ENCODE measurements around the gene SLC4A5. TPM values are rescaled to one million over a fixed set of nuclear protein-coding genes. Genes with fewer than 3 reads are reported as not detected.

Gene SLC4A5
- total and polyA plus RNA-seq, 2 of the 8 experiments (the other 6 are each of a cell fraction or from before 2014, with no cell fraction given): 0.42 to 0.52 TPM

- no peak overlapping the region for H2BK20ac ChIP-seq (ENCODE audit: low read length)
- TF ChIP-seq KDM5A (IDR thresholded peaks at IDR 0.05; ENCODE audit: low read length): no peak
- TF ChIP-seq EP300 (IDR thresholded peaks at IDR 0.05; ENCODE audit: borderline replicate concordance in 1 of 2, low read depth in 2 of 2, low read length in 2 of 2): no peak
- TF ChIP-seq USF2 (IDR thresholded peaks at IDR 0.05; ENCODE audit: low read length): no peak
- TF ChIP-seq POLR2AphosphoS5 (IDR thresholded peaks at IDR 0.05; ENCODE audit: low read depth, low read length): no peak
- TF ChIP-seq CTCF (IDR thresholded peaks at IDR 0.05; ENCODE audit: control extremely low read depth in 1 of 3, insufficient read depth in 1 of 3, low read depth in 1 of 3, low read length in 3 of 3): no peak
- TF ChIP-seq KDM1A (IDR thresholded peaks at IDR 0.05; ENCODE audit: borderline replicate concordance, low read length): no peak
- TF ChIP-seq KDM4A (IDR thresholded peaks at IDR 0.05; ENCODE audit: low read depth, low read length, severe bottlenecking): no peak
- TF ChIP-seq SP2 (IDR thresholded peaks at IDR 0.05; ENCODE audit: low read length): no peak
These were observed 28.2 kb upstream of the SLC4A5 start for GRCh38 chr2:74371421-74371820.

More at GRCh38 chr2:74371421-74371820, 28.2 kb upstream of the SLC4A5 start:
- no peaks in the 10 kb centered on the region for H3K27me3 ChIP-seq (replicated peaks in 1 of 4; ENCODE audit: control insufficient read depth in 3 of 4, extremely low read depth in 1 of 4, insufficient read depth in 3 of 4, low read length in 3 of 4)
- H3K79me2 ChIP-seq (ENCODE audit: control insufficient read depth in 1 of 2, insufficient read depth in 2 of 2, low read length in 2 of 2): peaks cover 0 to 20% of the 10 kb centered on the region in 2 experiments; a peak in 1 of 4 replicates
- no peak for FAIRE-seq
- H2AK5ac ChIP-seq (ENCODE audit: low read depth, low read length): no peak overlapping the region
- peaks cover 9 to 21% (median 12%) of the 10 kb centered on the region in 4 experiments for H3K4me1 ChIP-seq (replicated peaks in 1 of 4; ENCODE audit: control insufficient read depth in 3 of 4, insufficient read depth in 4 of 4, low read length in 3 of 4)
- ChIA-PET CTCF (ENCODE audit: partially characterized antibody) (interaction anchor here (0.9 to 2.5 kb wide), 4 partner anchors 13 to 37 kb away, joined by 3 to 8 read pairs (median 4); no protein-coding TSS in a partner anchor), POLR2A (ENCODE audit: partially characterized antibody) (interaction anchor here (0.5 to 4.0 kb wide), 3 partner anchors 11 to 38 kb away, joined by 3 to 18 read pairs (median 3); no protein-coding TSS in a partner anchor)
- no peak overlapping the region for H3K18ac ChIP-seq (ENCODE audit: extremely low read depth, low read length)
- H2BK120ac ChIP-seq (replicated peaks; ENCODE audit: low read depth, low read length): no peak overlapping the region
- H3K9ac ChIP-seq (replicated peaks in 1 of 4; ENCODE audit: extremely low read depth in 1 of 4, low read depth in 3 of 4, low read length in 3 of 4): no peak overlapping the region
- H2BK15ac ChIP-seq (ENCODE audit: low read length): no peak overlapping the region
- no peak overlapping the region for H2BK5ac ChIP-seq (ENCODE audit: low read depth, low read length)
- no peak overlapping the region for H4K5ac ChIP-seq (ENCODE audit: insufficient read length, low read depth, low read length)
- no peak overlapping the region for H3K14ac ChIP-seq (ENCODE audit: insufficient read length)
- no peak overlapping the region for H2BK12ac ChIP-seq (ENCODE audit: low read depth, low read length)
- WGBS, 2 experiments (ENCODE audit: extremely low coverage in 1 of 2, insufficient coverage in 1 of 2, insufficient read length in 1 of 2, insufficient replicate concordance in 2 of 2, low coverage in 1 of 2, low lambda C conversion rate in 2 of 2, missing lambda C conversion rate in 1 of 2): 98% methylated on average over 9 of the region's 9 CpGs; no CpG with 5 or more reads in 1 of the 2 experiments
- no peak overlapping the region for H3K4me3 ChIP-seq (ENCODE audit: extremely low read depth in 1 of 4, insufficient read depth in 2 of 4, low read depth in 3 of 4, low read length in 4 of 4)
- peaks cover 5% of the 10 kb centered on the region for H3K23me2 ChIP-seq (ENCODE audit: low read depth, low read length)
- H4K20me1 ChIP-seq (replicated peaks in 1 of 2; ENCODE audit: control insufficient read depth in 1 of 2, insufficient read depth in 2 of 2, low read length in 2 of 2): peaks cover 3 to 18% of the 10 kb centered on the region in 2 experiments
- H4K91ac ChIP-seq (replicated peaks; ENCODE audit: insufficient read length, low read length): no peak overlapping the region
- peaks cover 36 to 52% (median 49%) of the 10 kb centered on the region in 4 experiments for H3K36me3 ChIP-seq (ENCODE audit: control insufficient read depth in 2 of 4, insufficient read depth in 4 of 4, low read length in 3 of 4)
- no peak overlapping the region for H3K56ac ChIP-seq (replicated peaks; ENCODE audit: insufficient read length, low read depth, low read length)
- no peak for DNase-seq (ENCODE audit: low read depth in 1 of 2, low spot score in 2 of 2)
- H3K79me1 ChIP-seq (ENCODE audit: low read depth, low read length): peaks cover 17% of the 10 kb centered on the region
- no peak overlapping the region for H3K27ac ChIP-seq (ENCODE audit: low read depth, low read length)
- H3K23ac ChIP-seq (ENCODE audit: insufficient read length): no peak overlapping the region
- no peak overlapping the region for H4K8ac ChIP-seq (ENCODE audit: extremely low read depth, insufficient read depth, low read length)
- H3K9me3 ChIP-seq (ENCODE audit: insufficient read depth in 2 of 2, low read depth in 1 of 2, low read length in 1 of 2): no peaks in the 10 kb centered on the region
- no peak overlapping the region for H2AFZ ChIP-seq (ENCODE audit: low read length)
- H3K4ac ChIP-seq (replicated peaks; ENCODE audit: insufficient read length, low read depth, low read length): no peak overlapping the region
- no peak overlapping the region for H3K4me2 ChIP-seq (ENCODE audit: insufficient read depth in 1 of 2, low read depth in 2 of 2, low read length in 2 of 2)

Data from H1 (cell line).